H1 (cell line): ENCODE measurements around the gene STIM1. TPM values are rescaled to one million over a fixed set of nuclear protein-coding genes. Genes with fewer than 3 reads are reported as not detected.

Source experiments
- CHD7 ChIP-seq: fragments of 300-600 bp; sonication (generic); IDR thresholded peaks from 2 replicates; pipeline ENCODE4 v1.7.1; 2012; ENCODE audit warnings: low read length, moderate library complexity, mild to moderate bottlenecking, inconsistent platforms; ENCODE audit not compliant: insufficient replicate concordance
- CREB1 ChIP-seq: IDR thresholded peaks from 2 replicates; pipeline ENCODE4 v1.6.1; 2012; ENCODE audit warnings: inconsistent platforms
- polyA plus RNA-seq, 7 experiments: library from polyadenylated mRNA; depleted of rRNA in 3 of 7; stranded (reverse) in 5 of 7; unstranded in 2 of 7; fragments of >200 nt in 5 of 7; fragments of 200-250 nt in 2 of 7; gene quantifications; 1 replicate in 5 of 7; 2 replicates in 1 of 7; 4 replicates in 1 of 7; pipeline versions ENCODE4 v1.2.1 to v1.2.3, GENCODE V29; 2011 to 2013; ENCODE audit warnings: missing spikeins in 2 of 7, mixed read lengths in 2 of 7
- total RNA-seq: library from RNA; stranded (reverse); fragmentation: NEBNext Ultra II Directional; extraction: Animal tissue kit (Norgen Biotek cat#: 25700); gene quantifications from 2 replicates; pipeline ENCODE4 v1.2.1, GENCODE V29; 2021

Gene STIM1
- total and polyA plus RNA-seq, 2 of the 8 experiments (the other 6 are each of a cell fraction or from before 2014, with no cell fraction given) = 11.1 to 12.2 TPM

- no peak for TF ChIP-seq CHD7
- TF ChIP-seq CREB1 = no peak
These were observed 49.9 kb downstream of the STIM1 start (continued) for GRCh38 chr11:3905080-3905953.
